Muscle of leg (tissue), 11 donors: Measurements from ENCODE around the gene MAPK1IP1L. TPM values are rescaled to one million over a fixed set of nuclear protein-coding genes. Genes with fewer than 3 reads are reported as not detected.
"Not testable (repeated sequence)": the region's sequence is repeated elsewhere in the genome, so short reads cannot be mapped to it uniquely, and the experiment has no call there.

Source experiments
- DNase-seq: peaks from one replicate; pipeline ENCODE4 v3.0.0; 2013
- H3K27ac ChIP-seq: one replicate; pipeline ENCODE4 v1.5.1; 2013; ENCODE audit warnings: mild to moderate bottlenecking, low read length, control low read depth
- H3K27me3 ChIP-seq: one replicate; pipeline ENCODE4 v1.6.1; 2013; ENCODE audit warnings: low read length; ENCODE audit not compliant: control insufficient read depth, insufficient read depth
- H3K36me3 ChIP-seq: one replicate; pipeline ENCODE4 v1.6.1; 2013; ENCODE audit warnings: low read length; ENCODE audit not compliant: control insufficient read depth, insufficient read depth
- H3K4me1 ChIP-seq: one replicate; pipeline ENCODE4 v1.6.1; 2013; ENCODE audit warnings: low read length; ENCODE audit not compliant: control insufficient read depth, insufficient read depth
- H3K4me3 ChIP-seq: one replicate; pipeline ENCODE4 v1.5.1; 2013; ENCODE audit warnings: low read length, control low read depth
- H3K9me3 ChIP-seq: replicated peaks from 2 replicates; pipeline ENCODE4 v1.6.1; 2013; ENCODE audit warnings: low read depth, low read length; ENCODE audit not compliant: control insufficient read depth
- WGBS: methylation state at CpG from one replicate; pipeline ENCODE4 v1.1.5; 2013; ENCODE audit warnings: missing lambda C conversion rate; ENCODE audit not compliant: insufficient coverage; 5-methylcytosine and 5-hydroxymethylcytosine counted together
- polyA plus RNA-seq, 8 donors: library from polyadenylated mRNA; unstranded; fragments of 120-200 nt; gene quantifications; one replicate each; pipeline versions ENCODE4 v1.2.1 to v1.2.3, GENCODE V29; 2013; ENCODE audit warnings: inconsistent platforms in 1 of 8, low replicate concordance in 1 of 8; ENCODE audit not compliant: insufficient read length in 8 of 8, insufficient read depth in 1 of 8
- total RNA-seq: library from RNA; stranded (reverse); fragments of 120-200 nt; gene quantifications from one replicate; pipeline ENCODE4 v1.2.4, GENCODE V29; 2013

MAPK1IP1L gene
- total and polyA plus RNA-seq, 9 donors = 22.3 to 65.0 (median 58.0) TPM

GRCh38 chr14:55053018-55053417 is 1.6 kb downstream of the MAPK1IP1L start:
- H3K4me1 ChIP-seq = peaks cover 11% of the 10 kb centered on the region
- H3K4me3 ChIP-seq = no peak overlapping the region
- H3K36me3 ChIP-seq = peaks cover 3% of the 10 kb centered on the region
- no peaks in the 10 kb centered on the region for H3K9me3 ChIP-seq
- DNase-seq = no peak
- H3K27me3 ChIP-seq = no peaks in the 10 kb centered on the region
- H3K27ac ChIP-seq = peak overlapping the region; percentile 98
- WGBS = 40% methylated on average over 1 of the region's 6 CpGs

- DNase-seq = no peak
- Histone ChIP-seq H3K27ac (no peak overlapping the region), H3K36me3 (peaks cover 4% of the 10 kb centered on the region), H3K4me1 (peaks cover 11% of the 10 kb centered on the region), H3K9me3 (no peaks in the 10 kb centered on the region), H3K27me3 (no peaks in the 10 kb centered on the region), H3K4me3 (no peak overlapping the region)
- 86% methylated on average over 4 of the region's 7 CpGs for WGBS
These were observed 2.1 kb downstream of the MAPK1IP1L start for GRCh38 chr14:55053500-55053899.

GRCh38 chr14:55054098-55054497 is 2.7 kb downstream of the MAPK1IP1L start:
- no peak for DNase-seq
- H3K27me3 ChIP-seq = no peaks in the 10 kb centered on the region
- H3K36me3 ChIP-seq = peaks cover 4% of the 10 kb centered on the region
- H3K4me1 ChIP-seq = peaks cover 11% of the 10 kb centered on the region
- no peak overlapping the region for H3K27ac ChIP-seq
- no peak overlapping the region for H3K4me3 ChIP-seq
- no peaks in the 10 kb centered on the region for H3K9me3 ChIP-seq
- 98% methylated on average over 5 of the region's 13 CpGs for WGBS

GRCh38 chr14:55057919-55058318 is 6.5 kb downstream of the MAPK1IP1L start:
- WGBS = no CpG with 5 or more reads among the region's 5 CpGs
- Histone ChIP-seq H3K4me1 (no peaks in the 10 kb centered on the region), H3K27me3 (no peaks in the 10 kb centered on the region), H3K4me3 (no peak overlapping the region), H3K9me3 (no peaks in the 10 kb centered on the region), H3K36me3 (peaks cover 16% of the 10 kb centered on the region), H3K27ac (no peak overlapping the region)
- no peak for DNase-seq

GRCh38 chr14:55059333-55059732 is 7.9 kb downstream of the MAPK1IP1L start:
- Histone ChIP-seq H3K36me3 (peaks cover 22% of the 10 kb centered on the region), H3K4me3 (no peak overlapping the region), H3K27ac (no peak overlapping the region), H3K27me3 (no peaks in the 10 kb centered on the region), H3K4me1 (no peaks in the 10 kb centered on the region), H3K9me3 (no peaks in the 10 kb centered on the region)
- DNase-seq = no peak
- WGBS = no CpG with 5 or more reads among the region's 5 CpGs

GRCh38 chr14:55062517-55063351 is 11.3 kb downstream of the MAPK1IP1L start:
- Histone ChIP-seq H3K27ac (no peak overlapping the region), H3K36me3 (peaks cover 24% of the 10 kb centered on the region), H3K4me1 (peaks cover 2% of the 10 kb centered on the region), H3K9me3 (no peaks in the 10 kb centered on the region), H3K27me3 (no peaks in the 10 kb centered on the region), H3K4me3 (no peak overlapping the region)
- no peak for DNase-seq
- WGBS = 63% methylated on average over 8 of the region's 11 CpGs

GRCh38 chr14:55064896-55065295 is 13.4 kb downstream of the MAPK1IP1L start:
- not testable (repeated sequence) for H3K4me3 ChIP-seq, H3K27me3 ChIP-seq, H3K27ac ChIP-seq, H3K9me3 ChIP-seq, H3K4me1 ChIP-seq
- peaks cover 21% of the 10 kb centered on the region for H3K36me3 ChIP-seq
- DNase-seq = peak; percentile 63
- no CpG with 5 or more reads among the region's 2 CpGs for WGBS

- Histone ChIP-seq H3K4me1 (peaks cover 2% of the 10 kb centered on the region), H3K4me3 (no peak overlapping the region), H3K27me3 (no peaks in the 10 kb centered on the region), H3K9me3 (no peaks in the 10 kb centered on the region), H3K36me3 (peaks cover 22% of the 10 kb centered on the region), H3K27ac (peak overlapping the region; percentile 67)
- no CpG with 5 or more reads among the region's 2 CpGs for WGBS
- DNase-seq = no peak
These were observed 14.0 kb downstream of the MAPK1IP1L start for GRCh38 chr14:55065411-55065810.

- no CpG with 5 or more reads among the region's 1 CpG for WGBS
- Histone ChIP-seq H3K9me3 (no peaks in the 10 kb centered on the region), H3K4me3 (no peak overlapping the region), H3K36me3 (peaks cover 22% of the 10 kb centered on the region), H3K27ac (no peak overlapping the region), H3K4me1 (peaks cover 4% of the 10 kb centered on the region), H3K27me3 (no peaks in the 10 kb centered on the region)
- DNase-seq = no peak
These were observed 14.8 kb downstream of the MAPK1IP1L start for GRCh38 chr14:55066223-55066622.

- no peaks in the 10 kb centered on the region for H3K27me3 ChIP-seq
- 60% methylated on average over 1 of the region's 4 CpGs for WGBS
- no peak for DNase-seq
- H3K36me3 ChIP-seq = peaks cover 5% of the 10 kb centered on the region
- H3K27ac ChIP-seq = no peak overlapping the region
- no peak overlapping the region for H3K4me3 ChIP-seq
- no peaks in the 10 kb centered on the region for H3K9me3 ChIP-seq
- H3K4me1 ChIP-seq = peaks cover 11% of the 10 kb centered on the region
These were observed 19.5 kb downstream of the MAPK1IP1L start for GRCh38 chr14:55070981-55071411.
